Putamen (tissue), 1 donor: ENCODE data around the gene PSMA3.
A peak's percentile ranks its signal among the peaks of the same experiment; 100 is the strongest.

Experiments used
- DNase-seq: peaks from one replicate; pipeline ENCODE4 v3.0.0-alpha.2; 2016; ENCODE audit warnings: low spot score

The PSMA3 gene

GRCh38 chr14:58272588-58273372 lies 28.1 kb downstream of the PSMA3 start:
- no peak for DNase-seq

- DNase-seq = no peak
These were observed 30.2 kb downstream of the PSMA3 start for GRCh38 chr14:58274881-58275280.

- DNase-seq = no peak
These were observed 31.0 kb downstream of the PSMA3 start for GRCh38 chr14:58275527-58276190.

GRCh38 chr14:58276208-58276607 lies 31.6 kb downstream of the PSMA3 start:
- DNase-seq = no peak

- DNase-seq = no peak
These were observed 33.5 kb downstream of the PSMA3 start for GRCh38 chr14:58278177-58278576.

GRCh38 chr14:58280954-58281787 lies 36.5 kb downstream of the PSMA3 start:
- DNase-seq = peak; percentile 75

- no peak for DNase-seq
These were observed 37.3 kb downstream of the PSMA3 start for GRCh38 chr14:58281969-58282368.

- DNase-seq = no peak
These were observed 38.4 kb downstream of the PSMA3 start for GRCh38 chr14:58282925-58283593.

GRCh38 chr14:58283730-58284129 lies 39.1 kb downstream of the PSMA3 start:
- no peak for DNase-seq

- DNase-seq = no peak
These were observed 40.5 kb downstream of the PSMA3 start for GRCh38 chr14:58285132-58285531.

- no peak for DNase-seq
These were observed 43.0 kb downstream of the PSMA3 start for GRCh38 chr14:58287607-58288042.

GRCh38 chr14:58288106-58288792 lies 43.6 kb downstream of the PSMA3 start:
- DNase-seq = no peak

GRCh38 chr14:58291646-58292045 lies 47.0 kb downstream of the PSMA3 start:
- DNase-seq = no peak

- no peak for DNase-seq
These were observed 47.5 kb downstream of the PSMA3 start for GRCh38 chr14:58292187-58292586.

GRCh38 chr14:58294201-58294600 lies 49.6 kb downstream of the PSMA3 start:
- DNase-seq = no peak

GRCh38 chr14:58296726-58297125 lies 52.1 kb downstream of the PSMA3 start:
- no peak for DNase-seq

GRCh38 chr14:58297412-58297761 lies 52.7 kb downstream of the PSMA3 start:
- no peak for DNase-seq

GRCh38 chr14:58297762-58298476 lies 53.3 kb downstream of the PSMA3 start:
- peak; percentile 100 for DNase-seq

- DNase-seq = peak; percentile 22
These were observed 54.1 kb downstream of the PSMA3 start, which contains the start of gene ARID4A for GRCh38 chr14:58298477-58299400. TSS of gene ARID4A (plus strand) at chr14:58298555. CDS start at chr14:58299855, 1,300 bp downstream.
